Activated naive CD4-positive, alpha-beta T cell treated with anti-CD3 and anti-CD28 coated beads, Interleukin-2, amount 50 U/mL, for 16 hours (primary cell): ENCODE measurements around the gene ARFGEF3.

Source experiments
- DNase-seq: peaks from one replicate; pipeline ENCODE4 v3.0.0-alpha.2; 2020

ARFGEF3 gene

DNA sequence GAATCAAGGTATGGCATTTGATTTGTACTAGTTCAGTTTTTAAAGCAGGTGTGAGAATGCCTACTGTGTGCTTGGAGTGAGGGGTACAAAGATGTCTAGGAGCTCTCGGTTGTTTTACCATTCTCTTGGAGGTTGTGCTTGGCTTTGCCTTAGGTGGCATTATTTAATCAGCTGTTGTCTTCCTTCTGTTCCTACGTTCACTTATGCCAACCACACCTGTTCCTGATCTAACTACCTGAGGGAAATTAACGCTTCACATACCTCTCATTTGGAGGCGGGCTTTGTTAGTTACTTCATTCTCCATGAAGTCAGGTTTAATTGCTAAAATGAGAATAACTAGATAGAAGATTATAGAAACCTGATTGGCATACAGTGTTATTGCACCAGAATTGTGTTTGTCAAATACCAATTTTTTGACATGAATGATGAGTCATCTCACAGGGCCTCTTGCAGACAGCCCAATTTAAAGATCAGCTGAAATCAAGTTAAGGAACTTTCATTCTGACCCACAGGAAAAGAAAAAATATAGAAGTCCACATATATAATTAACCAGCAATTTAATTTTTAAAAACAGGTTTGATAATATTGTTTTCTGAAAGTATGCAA, 81.4 kb downstream of the ARFGEF3 start:
- DNase-seq: no peak

DNA sequence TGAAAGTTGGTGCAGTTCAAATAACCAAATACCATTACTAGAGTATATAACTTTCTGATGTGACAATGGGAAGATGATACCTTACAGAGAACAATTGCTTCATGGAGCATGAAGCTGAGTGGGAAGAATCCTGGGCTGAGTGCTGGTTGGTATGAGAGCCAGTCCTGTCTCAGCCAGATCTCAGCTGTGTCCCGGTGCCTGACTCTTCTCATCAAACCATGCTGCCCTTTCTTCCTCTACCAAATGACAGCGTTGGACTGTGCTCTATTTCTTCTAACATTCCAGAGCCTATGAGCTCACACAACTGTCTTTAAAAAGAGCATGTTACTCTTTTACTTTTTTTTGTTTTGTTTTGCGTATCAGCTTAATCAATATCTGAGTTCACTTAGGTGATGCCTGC, 84.0 kb downstream of the ARFGEF3 start:
- DNase-seq: no peak

DNA sequence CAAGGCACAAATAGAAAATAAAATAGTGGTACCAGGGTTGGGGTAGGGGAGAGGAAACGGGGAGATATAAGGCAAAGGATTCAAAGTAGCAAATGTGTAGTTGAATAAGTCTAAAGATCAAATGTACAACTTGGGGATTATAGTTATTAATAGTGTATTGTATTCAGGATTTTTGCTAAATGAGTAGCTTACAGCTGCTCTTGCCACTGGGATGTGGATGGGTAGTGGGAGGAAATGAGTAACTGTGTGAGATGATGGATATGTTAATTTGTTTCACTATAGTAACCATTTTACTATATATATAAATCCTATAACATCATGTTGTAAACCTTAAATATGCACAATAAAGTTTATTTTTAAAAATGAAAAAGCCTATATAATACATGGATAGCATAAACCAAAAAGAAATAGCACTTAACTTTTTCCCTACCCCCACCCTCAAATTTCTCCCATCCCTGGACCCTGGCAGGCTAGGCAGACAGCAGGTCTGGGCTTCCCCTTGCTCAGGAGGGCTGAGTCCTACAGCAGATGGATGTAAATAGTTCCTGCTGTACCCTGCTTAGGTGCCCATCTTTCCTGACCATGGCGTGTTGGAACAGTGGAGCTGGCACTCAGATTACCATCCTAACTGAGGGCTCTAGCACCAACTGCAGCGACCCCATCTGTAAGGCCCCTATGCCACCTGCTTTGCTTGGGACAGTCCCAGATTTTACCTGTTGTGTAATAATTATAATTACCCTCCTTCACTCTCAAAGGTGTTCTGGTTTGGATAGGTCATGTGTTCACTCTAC, 85.1 kb downstream of the ARFGEF3 start:
- no peak for DNase-seq

DNA sequence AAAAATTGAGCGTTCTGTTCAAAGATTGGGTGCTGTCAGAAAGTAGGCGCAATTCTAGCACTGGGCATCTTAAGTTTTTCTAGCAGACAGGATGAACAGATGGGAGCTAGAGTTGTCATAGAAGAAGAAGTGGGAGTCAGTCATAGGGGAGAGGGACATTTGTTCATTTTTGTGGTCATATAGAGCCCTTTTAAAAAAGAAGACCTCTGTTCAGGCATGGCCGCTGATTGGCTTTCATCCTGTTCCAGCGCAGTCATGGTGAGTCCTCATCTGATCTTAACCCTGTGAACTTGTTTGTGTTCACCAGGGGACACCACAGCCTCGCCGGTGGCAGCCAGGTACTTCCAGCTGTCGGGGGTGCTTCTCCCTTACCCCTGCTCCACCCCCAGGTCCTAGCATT, 86.3 kb downstream of the ARFGEF3 start:
- DNase-seq: no peak

DNA sequence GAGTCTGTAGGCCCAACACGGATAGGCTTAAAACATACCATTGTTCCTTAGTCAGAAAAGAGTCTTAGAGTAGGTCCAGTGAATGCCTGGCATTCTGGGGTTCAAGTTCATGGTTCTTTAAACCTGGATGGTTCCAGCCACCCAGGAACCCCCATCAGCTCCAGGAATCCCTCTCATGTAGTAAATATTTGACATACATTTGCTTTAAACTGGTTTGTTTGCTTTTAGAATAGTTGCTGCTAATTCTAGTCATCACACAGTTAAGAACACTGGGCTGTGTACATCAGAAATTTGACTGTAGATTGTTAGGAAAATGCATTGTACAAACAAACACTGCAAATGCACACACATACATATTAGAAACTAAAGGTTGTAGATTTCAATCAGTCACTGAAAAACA, 87.1 kb downstream of the ARFGEF3 start:
- DNase-seq: no peak

DNA sequence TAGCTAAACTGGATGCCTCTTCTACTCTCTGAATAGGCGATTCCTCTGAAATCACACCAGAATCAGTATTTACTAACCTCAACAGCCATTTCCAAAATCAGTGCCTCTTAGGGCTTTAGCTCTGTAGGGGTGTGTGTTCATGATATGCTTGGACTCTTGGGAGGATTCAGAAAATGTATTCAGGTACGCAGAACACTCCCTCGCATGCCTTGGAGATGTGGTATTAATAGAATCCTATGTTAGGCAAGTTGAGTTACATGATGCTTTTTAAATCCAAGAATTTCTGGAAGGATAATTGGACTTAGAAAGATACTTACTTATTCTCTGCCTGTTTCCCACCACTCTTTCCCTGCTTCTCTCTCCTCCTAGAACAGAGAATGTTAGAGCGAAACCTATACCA, 88.3 kb downstream of the ARFGEF3 start:
- DNase-seq: no peak

DNA sequence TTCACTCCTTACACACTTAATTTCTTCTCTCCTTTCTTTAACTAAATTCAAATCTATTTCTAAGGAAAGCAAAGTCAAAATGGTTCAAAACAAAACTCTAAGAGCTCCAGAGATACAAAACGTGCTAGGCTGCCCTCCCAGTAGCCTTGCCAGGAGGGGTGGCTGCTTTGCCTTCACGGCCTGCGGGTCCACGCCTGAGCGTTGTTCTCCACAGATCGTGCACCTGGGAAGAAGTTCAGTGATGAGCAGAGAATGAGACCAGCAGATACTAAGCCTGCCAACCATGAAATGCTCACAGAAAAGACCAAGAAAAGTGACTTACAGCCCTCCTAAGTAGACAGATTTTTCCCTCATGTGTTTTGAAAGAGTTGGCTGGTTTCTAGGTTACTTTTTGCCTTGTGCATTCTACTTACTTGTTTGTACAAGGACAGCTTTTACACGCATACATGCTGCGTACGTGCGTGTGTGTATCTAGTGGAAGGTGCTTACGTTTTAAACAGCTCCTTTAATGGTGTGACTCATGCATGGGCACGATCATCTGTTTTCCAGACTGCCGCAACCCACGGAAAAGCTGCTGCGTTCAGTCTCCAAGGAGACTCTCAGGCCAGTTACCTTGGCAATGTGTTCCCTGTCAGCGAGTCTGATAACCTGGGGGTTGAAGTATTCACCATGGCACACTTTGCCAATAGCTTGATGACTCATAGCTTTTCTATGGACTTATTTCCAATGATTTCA, 88.9 kb downstream of the ARFGEF3 start:
- DNase-seq: no peak

DNA sequence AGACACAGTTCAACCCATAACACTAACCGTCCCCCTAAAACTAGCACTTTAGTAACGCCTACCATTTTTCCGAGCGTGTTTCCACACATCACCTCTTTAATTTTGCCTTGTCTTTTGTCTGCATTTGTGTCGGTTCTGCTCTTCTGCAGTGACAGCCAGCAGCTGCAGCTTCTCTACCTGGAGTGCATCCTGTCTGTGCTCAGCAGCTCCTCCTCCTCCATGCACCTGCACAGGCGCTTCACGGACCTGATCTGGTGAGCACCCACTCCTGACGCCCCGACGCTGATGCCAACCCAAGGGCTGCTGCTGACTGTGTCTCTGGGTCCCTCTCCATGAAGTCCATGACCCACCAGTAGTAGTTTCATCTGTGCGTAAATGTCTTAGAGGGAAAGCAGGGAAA, 92.0 kb downstream of the ARFGEF3 start:
- DNase-seq: no peak

DNA sequence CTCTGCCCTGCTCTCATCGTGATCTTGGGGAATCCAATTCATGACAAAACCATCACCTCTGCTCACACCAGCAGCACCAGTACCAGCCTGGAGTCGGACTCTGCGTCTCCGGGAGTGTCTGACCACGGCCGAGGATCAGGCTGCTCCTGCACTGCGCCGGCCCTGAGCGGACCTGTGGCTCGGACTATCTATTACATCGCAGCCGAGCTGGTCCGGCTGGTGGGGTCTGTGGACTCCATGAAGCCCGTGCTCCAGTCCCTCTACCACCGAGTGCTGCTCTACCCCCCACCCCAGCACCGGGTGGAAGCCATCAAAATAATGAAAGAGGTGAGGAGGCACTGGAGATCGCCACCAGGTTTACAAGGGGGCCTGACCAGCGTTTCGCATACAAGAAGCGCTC, 93.7 kb downstream of the ARFGEF3 start:
- no peak for DNase-seq

DNA sequence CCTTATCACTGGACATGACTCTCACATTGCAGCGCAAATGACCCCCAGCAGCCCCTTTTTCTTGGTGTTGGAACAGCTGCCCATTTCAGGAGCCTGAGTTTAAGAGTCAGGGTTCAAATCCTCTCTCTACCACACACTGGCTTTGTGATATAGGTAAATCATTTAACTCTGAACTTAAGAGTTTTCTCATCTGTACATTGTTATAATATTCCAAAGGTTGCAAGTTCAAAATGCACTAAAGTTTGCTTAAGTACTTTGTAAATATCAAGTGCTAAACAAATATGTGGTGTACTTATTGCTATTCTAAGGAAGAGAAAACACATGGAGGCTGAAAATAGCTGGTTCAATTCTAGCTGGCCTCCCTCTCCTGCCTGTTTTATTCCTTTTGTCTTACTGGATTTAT, 95.9 kb downstream of the ARFGEF3 start:
- DNase-seq: no peak

DNA sequence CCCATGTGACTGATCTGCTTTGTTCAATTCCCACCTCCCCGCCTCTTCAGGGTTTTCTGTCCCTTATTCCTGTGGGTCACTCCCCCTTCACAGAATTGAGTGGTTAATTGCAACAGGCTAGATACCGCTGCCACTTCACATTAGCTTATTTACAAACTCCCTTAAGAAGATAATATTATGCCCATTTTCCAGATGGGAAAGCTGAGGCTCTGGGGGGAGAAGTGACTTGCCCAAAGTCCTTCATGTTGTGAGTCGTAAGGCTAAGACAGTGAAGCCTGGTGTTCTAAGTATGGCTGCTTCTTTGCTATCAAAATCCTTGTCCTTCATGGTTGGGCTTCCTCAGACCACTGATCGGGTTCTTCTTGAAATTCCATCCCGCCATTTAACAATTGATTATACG, 96.5 kb downstream of the ARFGEF3 start:
- no peak for DNase-seq

DNA sequence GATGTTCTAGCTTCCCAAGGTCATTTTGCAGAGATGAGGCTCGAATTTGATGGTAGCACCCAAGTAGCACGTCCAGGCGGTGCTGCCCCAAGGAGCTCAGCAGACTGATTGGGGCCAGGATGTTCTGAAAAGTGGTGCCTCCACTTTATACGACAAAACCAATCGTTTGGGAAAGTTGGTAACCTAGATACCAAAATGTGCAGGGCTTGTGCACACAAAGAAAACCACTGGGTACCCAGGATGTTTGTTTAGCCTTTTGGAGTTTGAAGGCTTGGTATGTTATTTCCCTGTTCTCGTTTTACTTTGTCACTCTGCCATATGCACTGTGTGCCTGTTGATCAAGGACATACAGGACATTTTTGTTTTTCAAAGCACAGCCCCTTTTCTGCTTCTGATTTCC, 97.3 kb downstream of the ARFGEF3 start:
- no peak for DNase-seq

DNA sequence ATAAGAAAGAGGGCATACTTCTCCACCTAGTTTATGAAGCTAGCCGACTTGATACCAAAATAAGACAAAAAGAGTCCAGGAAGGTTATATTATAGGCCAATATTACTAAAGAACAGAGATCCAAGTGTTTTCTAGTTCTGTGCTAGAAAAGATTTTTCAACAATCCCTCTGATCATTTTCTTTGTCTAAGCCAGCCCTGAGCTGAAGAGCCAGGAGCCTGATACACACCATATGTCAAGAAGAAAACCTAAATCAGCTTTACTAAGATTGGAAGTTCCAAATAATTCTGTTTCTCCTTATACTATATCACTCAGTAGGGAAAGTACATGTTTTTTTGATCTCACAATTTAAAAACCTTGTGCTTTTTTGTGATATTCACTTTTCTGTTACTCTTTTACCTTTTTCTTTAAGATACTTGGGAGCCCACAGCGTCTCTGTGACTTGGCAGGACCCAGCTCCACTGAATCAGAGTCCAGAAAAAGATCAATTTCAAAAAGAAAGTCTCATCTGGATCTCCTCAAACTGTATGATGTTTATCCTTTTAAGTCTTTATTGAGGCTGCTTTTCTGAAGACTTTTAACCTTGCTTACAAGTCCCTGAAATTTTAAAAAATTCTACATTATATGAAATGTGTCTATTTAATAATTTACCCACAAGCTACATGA, 99.5 kb downstream of the ARFGEF3 start:
- no peak for DNase-seq

DNA sequence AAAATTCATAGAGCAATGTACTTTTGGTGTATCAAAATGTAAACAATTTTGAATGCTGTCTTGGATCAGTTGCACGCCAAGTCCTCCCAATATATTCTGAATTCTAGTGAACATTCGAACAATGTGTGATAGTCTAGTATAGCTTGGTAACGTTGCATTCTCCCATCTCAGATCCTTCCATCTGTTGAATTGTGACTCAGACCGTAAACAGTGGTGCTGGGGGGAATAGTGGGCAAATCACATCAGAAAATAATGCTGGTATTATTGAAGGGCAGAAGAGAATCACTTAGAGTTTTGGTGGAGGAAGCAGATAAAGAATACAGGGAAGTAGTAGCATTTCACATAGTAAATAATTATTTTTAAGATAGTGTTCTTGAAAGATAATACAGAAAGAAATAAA, 102.2 kb downstream of the ARFGEF3 start:
- DNase-seq: no peak

DNA sequence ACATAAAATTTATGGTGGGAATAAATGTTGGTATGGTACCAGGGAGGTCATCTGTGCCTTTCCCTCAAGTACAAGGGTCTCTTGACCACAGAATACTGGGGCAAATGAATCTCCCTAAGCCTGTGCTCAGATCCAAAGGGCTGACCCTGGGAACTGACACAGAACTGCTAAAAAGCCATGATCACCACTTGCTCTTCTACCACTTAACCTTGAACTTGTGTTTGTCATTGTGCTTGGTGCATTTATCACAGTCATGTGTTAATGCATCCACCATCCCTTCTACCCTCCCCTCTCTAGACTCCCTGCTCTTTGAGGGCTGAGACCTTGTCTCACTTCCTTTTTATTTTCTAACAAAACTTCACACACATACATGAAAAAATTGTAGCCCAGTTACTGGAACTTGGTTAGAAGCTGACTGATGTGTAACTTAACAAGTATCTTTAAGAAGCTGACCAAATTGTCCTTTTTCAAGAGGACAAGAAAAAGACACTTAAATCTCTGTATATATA, 102.7 kb downstream of the ARFGEF3 start:
- DNase-seq: no peak

DNA sequence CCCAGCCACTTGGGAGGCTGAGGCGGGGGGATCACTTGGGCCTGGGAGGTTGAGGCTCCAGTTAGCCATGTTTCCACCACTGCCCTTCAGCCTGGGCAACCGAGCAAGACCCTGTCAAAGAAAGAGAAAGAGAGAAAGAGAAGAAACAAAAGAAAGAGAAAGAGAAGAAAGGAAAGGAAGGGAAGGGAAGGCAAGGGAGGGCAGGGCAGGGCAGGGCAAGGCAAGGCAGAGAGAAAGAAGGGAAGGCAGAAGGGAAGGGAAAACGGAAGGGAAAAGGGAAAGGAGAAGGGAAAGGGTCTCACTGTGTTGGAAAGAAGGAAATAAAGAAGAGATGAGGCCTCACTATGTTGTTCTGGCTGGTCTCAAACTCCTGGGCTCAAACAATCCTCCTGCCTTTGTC, 104.4 kb downstream of the ARFGEF3 start:
- no peak for DNase-seq

DNA sequence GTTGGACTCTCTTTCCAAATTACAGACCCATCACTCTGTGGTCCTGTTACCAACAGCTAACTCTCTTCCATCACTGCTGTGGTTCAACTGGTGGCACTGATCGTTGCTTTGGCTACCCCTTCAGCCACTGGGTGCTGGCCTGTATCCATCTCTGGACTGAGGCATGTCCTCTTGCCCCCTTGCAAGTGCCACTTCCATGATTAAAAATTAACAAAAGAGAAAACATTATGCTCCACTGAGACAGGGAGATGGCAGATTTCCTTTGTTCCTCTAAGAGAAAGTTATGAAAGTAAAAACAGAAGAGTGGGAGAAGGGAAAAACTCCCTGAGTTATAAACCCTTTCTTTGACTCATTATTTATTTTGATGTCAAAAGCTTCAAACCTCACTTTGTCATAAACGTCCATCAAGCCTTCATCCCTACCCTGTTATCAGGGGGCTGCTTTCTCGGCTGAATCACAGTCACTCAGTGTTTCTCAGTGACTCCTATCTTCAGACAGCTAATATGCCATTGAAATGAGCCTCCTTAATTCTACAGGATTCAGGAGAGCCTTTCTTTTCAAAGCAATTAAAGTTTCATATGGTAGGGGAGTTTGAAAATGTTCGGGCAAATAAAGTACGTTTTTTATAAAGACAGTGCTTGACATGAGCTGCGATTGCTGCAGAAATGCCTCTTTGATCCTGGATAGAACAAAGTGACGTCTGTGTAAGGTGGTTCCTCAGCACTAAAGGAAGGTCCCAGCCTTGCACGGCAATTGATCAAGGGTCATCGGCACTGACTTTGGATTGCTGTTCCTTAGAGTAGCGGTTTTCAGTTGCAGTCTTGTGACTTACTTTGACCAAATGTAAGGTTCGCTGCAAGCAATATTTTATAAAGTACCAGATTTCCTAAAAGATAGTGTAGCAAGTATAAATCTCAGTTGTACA, 106.5 kb downstream of the ARFGEF3 start:
- DNase-seq: no peak

DNA sequence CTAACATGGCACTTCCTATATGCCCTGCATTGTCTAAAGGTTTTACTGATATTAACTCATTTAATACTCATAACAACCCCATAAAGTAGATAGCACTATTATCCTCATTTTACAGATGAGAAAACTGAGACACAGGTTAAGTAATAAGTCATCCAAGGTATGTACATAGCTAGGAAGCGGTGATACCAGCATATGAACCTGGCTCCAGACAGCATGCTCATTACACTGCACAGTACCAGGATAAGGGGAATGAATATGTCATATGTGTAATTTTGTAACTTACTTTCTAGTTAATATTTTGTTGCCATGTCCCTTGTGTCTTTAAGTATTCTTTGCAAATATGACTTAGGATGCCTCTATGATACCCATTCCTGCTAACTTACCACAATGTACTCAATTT, 109.7 kb downstream of the ARFGEF3 start:
- no peak for DNase-seq

DNA sequence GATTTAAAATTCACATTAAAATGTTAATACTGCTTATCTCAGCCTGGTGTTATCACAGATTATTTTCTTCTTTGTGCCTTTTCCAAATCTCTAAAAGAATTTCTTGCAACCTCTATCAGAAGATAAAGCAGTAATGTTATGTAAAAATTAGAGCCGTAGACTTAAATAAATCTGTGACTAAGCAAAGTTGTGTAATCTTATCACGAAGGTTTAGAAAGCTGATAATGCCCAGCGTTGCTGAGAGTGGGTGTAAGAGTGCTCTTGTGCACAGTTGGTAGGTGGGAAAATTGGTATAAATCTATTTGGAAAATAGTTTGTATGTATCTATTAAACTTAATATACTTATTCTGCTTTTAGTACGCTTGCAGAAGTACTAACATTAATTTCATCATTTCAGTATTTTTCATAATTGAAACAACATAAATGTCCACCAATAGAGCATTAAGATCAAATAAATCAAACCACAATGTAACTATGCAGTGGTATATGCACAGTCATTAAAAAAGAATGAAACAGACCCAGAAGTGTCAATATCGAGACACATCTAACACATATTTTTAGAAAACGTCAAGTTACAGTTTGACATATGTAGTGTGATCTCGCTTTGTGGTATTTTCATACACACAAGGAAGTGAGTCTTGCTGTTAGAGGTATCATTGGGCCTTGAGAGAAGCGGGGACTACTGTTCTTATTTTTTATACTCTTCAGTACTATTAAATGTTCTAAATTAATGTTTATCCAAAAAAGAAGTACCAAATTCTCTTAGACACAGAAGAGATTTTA, 111.0 kb downstream of the ARFGEF3 start:
- DNase-seq: no peak

DNA sequence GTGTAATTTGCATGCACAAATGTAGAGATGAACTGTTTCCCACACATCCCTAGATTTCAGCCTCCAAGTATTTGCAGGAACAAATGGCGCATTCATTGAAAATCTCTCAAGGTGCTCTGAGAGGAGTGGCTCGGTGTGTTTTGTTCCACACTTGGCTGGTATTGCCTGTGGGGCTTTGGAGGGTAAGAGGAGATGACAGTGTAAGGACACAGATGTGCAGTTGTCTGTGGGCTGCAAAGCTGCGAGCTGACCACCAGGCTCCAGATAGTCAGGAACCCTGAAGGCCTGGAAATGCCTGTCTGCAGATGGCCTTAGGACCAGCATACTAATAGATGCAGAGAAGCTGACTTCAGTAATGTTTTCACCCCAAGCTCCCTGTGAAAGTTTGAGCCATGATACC, 114.2 kb downstream of the ARFGEF3 start:
- DNase-seq: no peak

DNA sequence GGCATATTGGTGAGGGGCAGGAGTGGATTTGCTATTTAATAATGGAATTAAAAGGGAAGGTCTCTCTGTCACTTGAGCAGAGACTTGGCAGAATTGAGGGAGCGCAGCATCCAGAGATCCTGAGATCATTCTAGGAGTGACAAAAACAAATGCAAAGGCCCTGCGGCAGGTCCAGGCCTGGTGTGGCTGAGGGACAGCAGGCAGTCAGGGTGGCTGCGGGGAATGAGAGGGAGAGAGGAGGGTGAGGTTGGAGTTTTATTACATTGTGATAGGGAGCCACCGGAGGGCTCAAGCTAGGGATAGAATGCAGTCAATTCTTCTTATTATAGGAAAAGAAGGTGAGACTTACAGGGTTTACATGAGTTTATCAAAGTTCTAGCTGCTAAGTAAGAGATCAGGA, 116.1 kb downstream of the ARFGEF3 start:
- no peak for DNase-seq

DNA sequence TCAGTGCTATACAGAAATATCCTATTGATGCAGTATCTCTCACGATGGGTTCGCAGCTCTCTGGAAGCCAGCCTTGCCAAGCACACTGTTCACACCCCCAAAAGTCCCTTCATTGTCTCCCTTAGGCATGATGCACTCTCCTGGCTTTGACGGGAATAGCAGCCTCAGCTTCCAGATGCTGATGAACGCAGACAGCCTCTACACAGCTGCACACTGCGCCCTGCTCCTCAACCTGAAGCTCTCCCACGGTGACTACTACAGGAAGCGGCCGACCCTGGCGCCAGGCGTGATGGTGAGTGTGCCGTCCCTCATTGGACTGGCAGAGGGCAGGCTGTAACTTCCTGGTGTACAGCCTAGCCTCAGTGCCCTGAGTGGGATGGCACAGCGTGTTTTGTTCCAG, 116.6 kb downstream of the ARFGEF3 start:
- DNase-seq: no peak
